HEK293 (cell line): ENCODE measurements around the gene B4GAT1.

Source experiments
- CTCF ChIA-PET: fragments of 350-600 bp; formaldehyde crosslinking; extraction: SDS; loops from one replicate; lab custom pipeline; 2021; ENCODE audit warnings: antibody characterized with exemption; lab: Yijun Ruan, JAX
- POLR2A ChIA-PET: fragments of 300-600 bp; formaldehyde crosslinking; extraction: SDS; loops from one replicate; lab custom pipeline; 2020; ENCODE audit warnings: antibody characterized with exemption, inconsistent platforms; lab: Yijun Ruan, JAX
- H3K27ac ChIP-seq: fragments of 200-500 bp; sonication (Bioruptor generic); 2 replicates; pipeline ENCODE4 v1.5.1; 2014; ENCODE audit warnings: low read depth, low read length, control low read depth, inconsistent platforms; ENCODE audit errors: extremely low read depth
- H3K36me3 ChIP-seq, 2 experiments: fragments of 200-500 bp in 1 of 2; sonication (Bioruptor generic) in 1 of 2; 1 replicate in 1 of 2; 2 replicates in 1 of 2; pipeline ENCODE4 v1.5.1; 2014 to 2017; ENCODE audit warnings: inconsistent platforms in 2 of 2, low read length in 2 of 2; ENCODE audit not compliant: control insufficient read depth in 2 of 2, insufficient read depth in 1 of 2
- H3K4me1 ChIP-seq: fragments of 200-500 bp; sonication (Bioruptor generic); 2 replicates; pipeline ENCODE4 v1.5.1; 2014; ENCODE audit warnings: mild to moderate bottlenecking, low read length, inconsistent platforms; ENCODE audit not compliant: control insufficient read depth, insufficient read depth
- H3K4me3 ChIP-seq: 2 replicates; pipeline ENCODE4 v1.5.1; 2011; ENCODE audit warnings: low read depth, mild to moderate bottlenecking, control low read depth, low read length, moderate library complexity
- H3K9me3 ChIP-seq: fragments of 200-500 bp; sonication (Bioruptor generic); 2 replicates; pipeline ENCODE4 v1.5.1; 2014; ENCODE audit warnings: low read depth, low read length, inconsistent platforms; ENCODE audit not compliant: control insufficient read depth, insufficient read depth
- AEBP2 ChIP-seq: fragments of 450-650 bp; formaldehyde crosslinking; IDR thresholded peaks from 2 replicates; pipeline ENCODE4 v1.5.1; 2016; ENCODE audit warnings: missing biosample characterization, missing genetic modification characterization, borderline replicate concordance
- HOXD13 ChIP-seq: sonication (generic); formaldehyde crosslinking; IDR thresholded peaks from 2 replicates; pipeline ENCODE4 v1.8.0; 2022; ENCODE audit warnings: missing genetic modification reagents, borderline replicate concordance
- KLF16 ChIP-seq: fragments of 450-650 bp; formaldehyde crosslinking; IDR thresholded peaks from 2 replicates; pipeline ENCODE4 v1.5.1; 2017; ENCODE audit warnings: missing biosample characterization, missing genetic modification characterization
- KLF9 ChIP-seq: fragments of 450-650 bp; formaldehyde crosslinking; IDR thresholded peaks from 2 replicates; pipeline ENCODE4 v1.5.1; 2016; ENCODE audit warnings: missing biosample characterization, missing genetic modification characterization, low read depth
- REPIN1 ChIP-seq: fragments of 450-650 bp; formaldehyde crosslinking; IDR thresholded peaks from 2 replicates; pipeline ENCODE4 v1.5.1; 2017; ENCODE audit warnings: missing biosample characterization, missing genetic modification characterization, low read depth
- SP2 ChIP-seq: fragments of 450-650 bp; formaldehyde crosslinking; IDR thresholded peaks from 2 replicates; pipeline ENCODE4 v1.5.1; 2016; ENCODE audit warnings: missing biosample characterization, missing genetic modification characterization
- TRIM28 ChIP-seq: IDR thresholded peaks from 2 replicates; pipeline ENCODE4 v1.6.1; 2011; ENCODE audit warnings: low read length, control low read depth, borderline replicate concordance
- ZBTB17 ChIP-seq: fragments of 450-650 bp; formaldehyde crosslinking; IDR thresholded peaks from 2 replicates; pipeline ENCODE4 v1.5.1; 2016; ENCODE audit warnings: missing biosample characterization, missing genetic modification characterization
- ZBTB21 ChIP-seq: fragments of 450-650 bp; formaldehyde crosslinking; IDR thresholded peaks from 2 replicates; pipeline ENCODE4 v1.5.1; 2017; ENCODE audit warnings: missing biosample characterization, missing genetic modification characterization
- ZFP69B ChIP-seq: fragments of 450-650 bp; formaldehyde crosslinking; IDR thresholded peaks from 2 replicates; pipeline ENCODE4 v1.5.1; 2016; ENCODE audit warnings: missing biosample characterization, missing genetic modification characterization
- ZNF19 ChIP-seq: fragments of 450-650 bp; formaldehyde crosslinking; IDR thresholded peaks from 2 replicates; pipeline ENCODE4; 2016; ENCODE audit warnings: missing biosample characterization, missing genetic modification characterization, low read depth
- ZNF202 ChIP-seq: fragments of 450-650 bp; formaldehyde crosslinking; IDR thresholded peaks from 2 replicates; pipeline ENCODE4 v1.5.1; 2016; ENCODE audit warnings: missing biosample characterization, missing genetic modification characterization, borderline replicate concordance
- ZNF37A ChIP-seq: fragments of 450-650 bp; IDR thresholded peaks from 2 replicates; pipeline ENCODE4 v1.5.1; 2018; ENCODE audit warnings: missing biosample characterization, missing genetic modification characterization
- ZNF510 ChIP-seq: fragments of 450-650 bp; formaldehyde crosslinking; IDR thresholded peaks from 2 replicates; pipeline ENCODE4 v1.5.1; 2018; ENCODE audit warnings: mild to moderate bottlenecking, missing genetic modification characterization, missing biosample characterization; ENCODE audit not compliant: insufficient replicate concordance
- ZNF549 ChIP-seq: fragments of 450-650 bp; IDR thresholded peaks from 2 replicates; pipeline ENCODE4 v1.5.1; 2018; ENCODE audit warnings: missing biosample characterization, missing genetic modification characterization, mild to moderate bottlenecking, inconsistent platforms, moderate library complexity
- ZNF629 ChIP-seq: fragments of 450-650 bp; formaldehyde crosslinking; IDR thresholded peaks from 2 replicates; pipeline ENCODE4 v1.5.1; 2017; ENCODE audit warnings: missing biosample characterization, missing genetic modification characterization
- ZNF645 ChIP-seq: fragments of 450-650 bp; formaldehyde crosslinking; IDR thresholded peaks from 2 replicates; pipeline ENCODE4; 2016; ENCODE audit warnings: missing biosample characterization, missing genetic modification characterization
- ZNF660 ChIP-seq: fragments of 450-650 bp; IDR thresholded peaks from 2 replicates; pipeline ENCODE4 v1.5.1; 2018; ENCODE audit warnings: missing biosample characterization, mild to moderate bottlenecking, missing genetic modification characterization
- ZNF664 ChIP-seq: fragments of 450-650 bp; formaldehyde crosslinking; IDR thresholded peaks from 2 replicates; pipeline ENCODE4 v1.5.1; 2016; ENCODE audit warnings: missing biosample characterization, missing genetic modification characterization
- ZNF670 ChIP-seq: fragments of 450-650 bp; formaldehyde crosslinking; IDR thresholded peaks from 2 replicates; pipeline ENCODE4 v1.5.1; 2016; ENCODE audit warnings: missing biosample characterization, missing genetic modification characterization, low read depth
- ZNF785 ChIP-seq: fragments of 450-650 bp; formaldehyde crosslinking; IDR thresholded peaks from 2 replicates; pipeline ENCODE4 v1.5.1; 2016; ENCODE audit warnings: missing biosample characterization, missing genetic modification characterization
- ZNF791 ChIP-seq: fragments of 450-650 bp; formaldehyde crosslinking; IDR thresholded peaks from 2 replicates; pipeline ENCODE4 v1.5.1; 2016; ENCODE audit warnings: missing biosample characterization, missing genetic modification characterization
- ZSCAN18 ChIP-seq: fragments of 450-650 bp; formaldehyde crosslinking; IDR thresholded peaks from 2 replicates; pipeline ENCODE4 v1.5.1; 2016; ENCODE audit warnings: missing biosample characterization, missing genetic modification characterization
- ZSCAN30 ChIP-seq: fragments of 450-650 bp; IDR thresholded peaks from 2 replicates; pipeline ENCODE4 v1.5.1; 2018; ENCODE audit warnings: missing biosample characterization, mild to moderate bottlenecking, missing genetic modification characterization, moderate library complexity

Gene B4GAT1

GRCh38 chr11:66333220-66333877 is 14.1 kb downstream of the B4GAT1 start (continued):
- TF ChIP-seq ZNF645 (tag by site-specific recombination) (no peak), ZNF785 (tag by site-specific recombination) (no peak), ZNF791 (tag by site-specific recombination) (no peak), KLF9 (tag by site-specific recombination) (no peak), ZNF202 (tag by site-specific recombination) (no peak), ZNF660 (tag by site-specific recombination) (no peak), KLF16 (tag by site-specific recombination) (no peak), ZNF629 (tag by site-specific recombination) (no peak)

- H3K4me3 ChIP-seq = no peak overlapping the region
- 0 out of 2 replicates have a peak, but pooled peaks have one; percentile 12 for TF ChIP-seq ZNF664 (tag by site-specific recombination)
- no peak for TF ChIP-seq TRIM28
- H3K27ac ChIP-seq = no peak overlapping the region
- ChIA-PET POLR2A (interaction anchor here (0.6 to 1.8 kb wide), 2 partner anchors 21 to 159 kb away, joined by 3 to 4 read pairs; no protein-coding TSS in a partner anchor), CTCF (interaction anchor here (0.6 to 3.1 kb wide), 6 partner anchors 16 to 98 kb away, joined by 3 to 19 read pairs (median 4); no protein-coding TSS in a partner anchor)
- peaks cover 0 to 4% of the 10 kb centered on the region in 2 experiments; a peak in 1 of 3 replicates for H3K36me3 ChIP-seq
- H3K9me3 ChIP-seq = no peaks in the 10 kb centered on the region
- no peaks in the 10 kb centered on the region for H3K4me1 ChIP-seq
Observed at GRCh38 chr11:66332371-66333219, 14.8 kb downstream of the B4GAT1 start.

GRCh38 chr11:66331542-66332370 is 15.7 kb downstream of the B4GAT1 start:
- H3K4me3 ChIP-seq = no peak overlapping the region
- POLR2A ChIA-PET = interaction anchor here (0.6 to 1.8 kb wide), 2 partner anchors 21 to 160 kb away, joined by 3 to 4 read pairs; no protein-coding TSS in a partner anchor
- TF ChIP-seq HOXD13 (no peak), SP2 (no peak), ZNF670 (tag by site-specific recombination) (no peak), ZSCAN18 (no peak), ZNF19 (tag by site-specific recombination) (no peak), ZSCAN30 (tag by site-specific recombination) (no peak), REPIN1 (tag by site-specific recombination) (no peak), ZNF37A (tag by site-specific recombination) (no peak), KLF9 (tag by site-specific recombination) (no peak), AEBP2 (no peak), ZBTB21 (tag by site-specific recombination) (no peak), ZBTB17 (tag by site-specific recombination) (no peak), ZFP69B (tag by site-specific recombination) (no peak), ZNF510 (tag by site-specific recombination) (no peak), ZNF549 (no peak)
- H3K9me3 ChIP-seq = no peaks in the 10 kb centered on the region
- no peaks in the 10 kb centered on the region for H3K4me1 ChIP-seq
- CTCF ChIA-PET = interaction anchor here (0.8 to 1.3 kb wide), 4 partner anchors 18 to 57 kb away, joined by 4 to 8 read pairs (median 4); no protein-coding TSS in a partner anchor
- no peaks in the 10 kb centered on the region for H3K36me3 ChIP-seq
- no peak overlapping the region for H3K27ac ChIP-seq
